Suppressor macrophage treated with lipopolysaccharide for 1 hour (primary cell): ENCODE data around the gene B3GALNT1.

Experiments
- DNase-seq, 3 donors: peaks; one replicate each; pipeline ENCODE4 v3.0.0-alpha.2; 2020 to 2022

B3GALNT1 gene, protein sequence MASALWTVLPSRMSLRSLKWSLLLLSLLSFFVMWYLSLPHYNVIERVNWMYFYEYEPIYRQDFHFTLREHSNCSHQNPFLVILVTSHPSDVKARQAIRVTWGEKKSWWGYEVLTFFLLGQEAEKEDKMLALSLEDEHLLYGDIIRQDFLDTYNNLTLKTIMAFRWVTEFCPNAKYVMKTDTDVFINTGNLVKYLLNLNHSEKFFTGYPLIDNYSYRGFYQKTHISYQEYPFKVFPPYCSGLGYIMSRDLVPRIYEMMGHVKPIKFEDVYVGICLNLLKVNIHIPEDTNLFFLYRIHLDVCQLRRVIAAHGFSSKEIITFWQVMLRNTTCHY

DNA sequence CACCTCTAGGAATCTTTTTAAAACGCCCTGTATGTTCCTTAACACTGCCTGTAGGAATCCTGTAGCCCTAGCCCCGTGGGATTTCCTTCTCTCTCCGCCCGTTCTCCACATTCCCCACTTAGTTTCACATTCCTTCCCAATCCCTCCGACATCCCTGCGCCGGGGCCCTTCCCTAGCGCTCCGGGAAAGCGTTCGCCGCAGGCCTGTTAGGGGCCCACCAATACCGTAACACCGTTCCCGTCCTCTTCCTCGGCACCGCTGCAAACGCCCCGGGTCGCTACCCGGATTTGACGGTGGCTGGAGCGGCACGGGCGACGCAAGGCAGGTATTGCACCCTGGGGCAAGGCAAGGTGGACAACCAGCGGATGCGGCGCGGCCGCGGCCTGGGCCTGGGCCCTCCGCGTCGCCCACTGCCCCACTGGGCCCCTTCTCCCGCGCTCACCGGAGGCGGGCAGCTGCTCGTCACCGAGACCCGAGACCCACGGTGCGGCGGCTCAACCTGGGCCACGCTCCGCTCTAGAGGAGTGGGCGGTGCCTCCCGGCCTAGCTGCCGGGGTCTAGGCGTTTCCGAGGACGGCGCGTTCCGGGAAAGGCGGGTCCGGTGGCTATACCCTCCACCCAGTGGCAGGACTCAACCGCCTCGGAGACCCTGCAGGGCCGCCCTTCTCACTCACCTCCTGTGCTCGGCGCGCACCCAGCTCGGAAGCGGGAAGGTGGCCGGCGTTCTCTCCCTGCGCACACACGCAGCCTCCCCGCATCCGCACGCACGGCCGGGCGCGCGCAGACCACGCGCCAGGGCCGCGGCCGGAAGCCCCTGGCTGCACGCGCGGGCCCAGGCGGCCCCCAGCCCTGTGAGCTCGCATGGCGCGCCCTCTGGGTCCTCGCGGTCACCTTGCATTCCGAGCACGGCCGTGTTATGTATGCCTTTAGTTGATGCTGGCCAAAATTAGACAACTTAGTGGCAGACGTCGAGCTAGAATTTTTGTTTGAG, at the start of gene B3GALNT1:
Gene B3GALNT1 (minus strand): TSS at position 789 of the 991 bp plus-strand sequence. CDS start 18,595 bp downstream, outside the sequence.
- peak in 2 of 3 donors; percentile 21 to 48 for DNase-seq

DNA sequence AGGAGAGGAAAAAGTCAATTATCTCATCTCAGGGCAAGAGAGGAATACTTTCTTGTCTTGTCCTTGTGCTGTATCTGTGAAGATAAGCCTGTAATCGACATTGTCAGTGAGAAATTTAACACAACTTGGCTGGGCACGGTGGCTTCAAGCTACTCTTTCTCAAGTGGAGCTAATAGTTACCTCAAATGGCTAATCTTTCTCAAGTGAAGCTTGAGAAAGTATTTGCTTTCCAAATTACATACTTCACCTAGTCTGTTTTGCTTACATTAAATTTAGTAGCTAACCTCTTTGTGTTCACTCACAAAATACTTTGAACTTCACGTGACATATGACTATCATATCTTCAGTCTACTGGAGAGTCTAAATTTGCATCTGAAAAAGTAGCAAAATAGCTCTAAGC, 48.3 kb upstream of the B3GALNT1 start:
- no peak for DNase-seq

DNA sequence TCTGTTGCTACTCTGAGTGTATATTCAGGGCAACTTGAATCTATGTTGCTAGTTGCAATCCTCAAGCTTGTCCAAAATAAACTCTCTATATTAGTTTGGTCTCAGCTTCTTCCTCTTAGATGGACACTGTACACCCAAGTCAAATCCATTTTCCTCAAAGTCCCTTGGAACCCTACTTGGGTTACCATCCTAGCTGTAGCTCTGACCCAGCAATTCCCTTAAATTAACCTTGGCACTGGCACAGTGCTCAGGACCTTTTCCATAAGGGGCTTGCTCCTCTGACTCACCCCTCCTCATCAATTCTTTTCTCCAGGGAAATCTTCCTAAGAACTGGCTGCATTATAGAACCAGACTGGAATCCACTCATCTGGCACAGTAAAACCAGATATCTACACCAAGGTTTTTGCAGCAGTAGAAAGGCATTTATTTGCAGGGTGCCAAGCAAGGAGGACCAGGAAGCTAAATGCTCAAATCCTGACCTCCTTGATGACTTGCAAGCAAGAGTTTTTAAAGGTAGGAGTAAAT, 44.9 kb upstream of the B3GALNT1 start:
- DNase-seq: no peak

DNA sequence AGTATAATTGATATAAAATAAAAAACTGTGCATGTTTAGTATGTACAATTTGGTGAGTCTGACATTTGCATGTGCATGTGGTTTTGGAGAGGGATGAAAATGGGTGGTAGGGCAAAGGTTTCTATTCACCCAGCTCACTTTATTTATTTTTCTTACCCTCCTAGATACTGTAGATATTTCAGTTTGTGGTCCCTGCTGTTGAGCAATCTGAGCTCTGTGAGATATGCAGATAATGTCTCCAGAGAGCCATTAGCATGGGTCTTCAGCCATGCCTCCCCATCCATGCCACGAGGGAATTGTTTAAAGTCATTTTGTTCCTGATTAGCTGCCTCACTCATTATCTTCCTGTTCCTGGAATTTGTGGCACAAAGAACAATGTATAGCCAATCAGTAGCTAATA, 44.4 kb upstream of the B3GALNT1 start:
- no peak for DNase-seq

DNA sequence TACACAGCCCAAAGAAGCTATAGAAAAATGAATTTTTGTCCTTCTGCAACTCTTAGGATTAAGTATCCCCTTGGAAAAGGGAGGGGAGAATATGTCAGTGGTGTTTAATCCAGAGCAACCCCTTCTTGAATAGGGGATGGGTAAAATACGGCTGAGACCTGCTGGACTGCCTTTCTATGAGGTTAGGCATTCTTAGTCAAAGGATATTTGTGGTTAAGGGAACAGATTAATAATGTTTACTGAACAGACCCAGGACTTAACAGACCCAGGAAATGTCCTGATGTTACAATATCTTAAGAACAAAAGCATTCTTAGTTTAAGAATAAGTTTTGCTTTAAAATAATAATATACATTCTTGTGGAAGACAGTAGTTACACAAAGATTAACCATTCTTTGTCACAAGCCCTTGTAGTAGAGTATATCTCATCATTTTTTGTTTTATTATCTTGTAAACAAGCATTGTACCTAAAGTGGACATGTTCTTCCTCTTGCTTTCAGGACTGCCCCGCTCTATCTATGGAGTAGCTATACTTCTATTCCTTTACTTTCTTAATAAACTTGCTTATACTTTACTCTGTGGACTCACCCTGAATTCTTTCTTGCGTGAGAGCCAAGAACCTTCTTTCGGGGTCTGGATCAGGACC, 43.8 kb upstream of the B3GALNT1 start:
- no peak for DNase-seq

DNA sequence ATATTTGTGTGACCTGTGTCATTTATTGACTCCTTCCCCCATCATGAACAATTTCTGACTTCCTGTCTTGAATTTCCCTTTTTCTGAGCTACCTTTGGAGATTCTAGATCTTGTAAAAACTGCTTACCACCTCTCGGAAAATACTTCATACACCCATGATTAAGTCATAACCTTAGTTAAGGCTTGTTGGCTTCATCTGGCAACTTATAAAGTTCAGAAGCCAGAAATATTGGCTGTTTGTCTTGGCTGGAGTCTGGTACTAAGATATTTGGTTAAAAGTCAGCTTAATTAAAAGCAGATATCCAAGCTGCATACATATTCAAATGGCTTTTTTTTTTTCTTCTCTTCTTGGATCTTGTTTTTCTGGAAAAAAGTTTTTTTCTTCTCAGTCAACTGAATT, 37.3 kb upstream of the B3GALNT1 start:
- no peak for DNase-seq

DNA sequence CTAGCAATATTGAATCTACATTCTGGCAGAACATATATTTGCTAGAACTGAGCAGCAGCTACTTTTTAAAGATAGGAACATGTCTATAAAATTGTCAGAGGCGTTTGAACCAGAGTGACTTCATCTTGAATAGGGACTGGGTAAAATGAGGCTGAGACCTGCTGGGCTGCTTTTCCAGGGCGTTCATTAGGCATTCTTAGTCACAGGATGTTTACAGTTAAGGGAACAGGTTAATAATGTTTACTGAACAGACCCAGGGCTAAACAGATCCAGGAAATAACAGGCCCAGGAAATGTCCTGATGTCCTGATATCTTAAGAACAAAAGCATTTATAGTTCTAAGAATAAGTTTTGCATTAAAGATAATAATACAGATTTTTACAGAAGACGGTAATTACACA, 34.5 kb upstream of the B3GALNT1 start:
- DNase-seq: no peak

DNA sequence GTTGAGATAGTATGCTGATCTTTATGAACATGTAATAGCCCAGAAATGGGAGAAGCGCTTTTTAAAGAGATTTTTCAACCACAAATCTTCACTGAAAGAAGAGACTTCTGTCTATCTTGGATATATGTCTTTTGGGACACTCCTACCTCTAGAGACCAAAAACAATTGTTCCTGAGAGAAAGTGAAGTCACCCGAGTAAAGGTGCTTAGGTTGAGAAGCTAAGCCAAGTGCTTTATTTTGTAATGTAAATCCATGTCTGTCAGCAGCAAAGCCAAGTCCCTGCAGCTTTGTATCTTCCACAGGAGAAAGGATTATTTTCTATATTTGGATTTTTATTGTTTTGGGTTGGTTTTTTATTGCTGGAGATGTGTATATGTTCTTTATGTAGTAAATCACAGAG, 32.1 kb upstream of the B3GALNT1 start:
- DNase-seq: no peak

DNA sequence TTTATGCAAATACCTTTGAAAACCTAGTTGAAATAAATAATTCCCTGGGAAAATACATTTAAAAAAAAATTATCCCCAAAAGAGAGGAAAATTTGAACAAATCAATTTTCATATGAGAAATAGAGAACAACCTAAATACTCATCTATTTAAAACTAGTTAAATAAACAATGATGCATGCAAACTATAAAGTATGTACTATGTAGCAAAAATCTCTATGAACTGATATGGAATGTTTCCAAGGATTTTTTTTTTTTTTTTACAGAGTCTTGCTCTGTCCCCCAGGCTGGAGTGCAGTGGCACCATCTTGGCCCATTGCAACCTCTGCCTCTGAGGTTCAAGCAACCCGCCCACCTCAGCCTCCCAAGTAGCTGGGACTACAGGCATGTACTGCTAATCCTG, 27.2 kb upstream of the B3GALNT1 start:
- DNase-seq: no peak

DNA sequence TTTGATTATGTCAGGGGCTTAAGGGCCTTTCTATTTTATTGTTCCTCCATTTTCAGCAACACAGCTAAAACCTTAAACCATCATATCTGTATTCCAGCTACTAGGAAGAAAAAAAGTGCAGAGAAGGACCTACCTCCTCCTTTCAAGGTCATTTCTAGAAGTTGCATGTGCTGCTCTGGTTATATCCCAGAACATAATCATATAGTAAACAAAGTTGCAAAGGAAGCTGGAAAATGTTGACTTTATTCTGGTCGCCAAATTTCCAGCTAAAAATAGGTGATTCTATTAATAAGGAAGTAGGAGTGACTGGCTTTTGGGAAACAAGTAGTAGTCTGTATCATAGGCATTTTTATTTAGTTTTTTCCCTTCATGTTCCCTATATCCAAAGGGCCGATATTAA, 21.3 kb upstream of the B3GALNT1 start:
- DNase-seq: no peak

DNA sequence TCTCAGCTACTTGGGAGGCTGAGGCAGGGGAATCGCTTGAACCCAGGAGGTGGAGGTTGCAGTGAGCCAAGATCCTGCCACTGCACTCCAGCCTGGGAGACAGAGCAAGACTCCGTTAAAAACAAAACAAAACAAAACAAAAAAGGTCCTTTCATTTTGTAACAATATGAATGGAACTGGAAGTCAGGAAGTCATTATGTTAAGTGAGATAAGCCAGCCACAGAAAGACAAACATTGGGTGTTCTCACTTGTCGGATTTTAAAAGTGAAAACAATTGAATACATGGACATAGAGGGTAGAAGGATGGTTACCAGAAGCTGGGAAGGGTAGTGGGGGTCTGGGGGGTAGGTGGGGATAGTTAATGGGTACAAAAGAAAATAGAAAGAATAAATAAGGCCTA, 12.5 kb upstream of the B3GALNT1 start:
- no peak for DNase-seq

DNA sequence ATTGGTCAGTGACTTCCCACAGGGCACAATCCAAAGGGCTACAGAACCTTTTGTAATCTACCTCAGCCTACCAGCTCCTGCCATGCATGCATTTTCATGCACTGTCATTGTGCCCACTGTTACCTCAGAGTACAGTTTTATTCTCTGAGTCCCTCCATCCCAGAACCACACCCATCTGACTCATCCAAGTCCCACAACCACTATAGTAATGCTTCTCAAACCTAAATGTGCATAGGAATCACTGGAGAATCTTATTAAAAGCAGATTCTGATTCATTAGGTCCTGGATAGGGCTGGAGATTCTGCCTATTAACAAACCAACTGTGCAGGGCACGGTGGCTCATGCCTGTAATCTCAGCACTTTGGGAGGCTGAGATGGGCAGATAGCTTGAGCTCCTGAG, 3.7 kb upstream of the B3GALNT1 start:
- peak in 1 of 3 donors; percentile 9 for DNase-seq

DNA sequence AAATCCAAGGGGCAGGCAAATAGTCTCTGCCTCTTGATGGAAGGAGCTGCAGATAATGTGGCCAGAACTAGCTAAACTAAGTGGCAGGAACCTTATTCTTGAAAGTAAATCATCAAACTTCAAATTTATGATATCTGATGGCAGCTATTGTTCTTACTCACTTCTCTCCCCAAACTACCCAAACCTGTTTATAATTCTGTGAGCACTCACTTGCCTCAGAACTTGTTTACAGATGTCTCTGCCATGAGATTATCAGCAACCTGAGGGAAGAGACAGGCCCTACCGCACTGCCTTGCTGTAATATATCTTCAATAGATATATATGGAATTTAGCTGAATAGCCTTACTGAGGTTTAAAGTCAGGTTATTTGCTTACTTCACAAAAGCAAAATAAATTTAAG, 2.2 kb upstream of the B3GALNT1 start:
- DNase-seq: no peak

DNA sequence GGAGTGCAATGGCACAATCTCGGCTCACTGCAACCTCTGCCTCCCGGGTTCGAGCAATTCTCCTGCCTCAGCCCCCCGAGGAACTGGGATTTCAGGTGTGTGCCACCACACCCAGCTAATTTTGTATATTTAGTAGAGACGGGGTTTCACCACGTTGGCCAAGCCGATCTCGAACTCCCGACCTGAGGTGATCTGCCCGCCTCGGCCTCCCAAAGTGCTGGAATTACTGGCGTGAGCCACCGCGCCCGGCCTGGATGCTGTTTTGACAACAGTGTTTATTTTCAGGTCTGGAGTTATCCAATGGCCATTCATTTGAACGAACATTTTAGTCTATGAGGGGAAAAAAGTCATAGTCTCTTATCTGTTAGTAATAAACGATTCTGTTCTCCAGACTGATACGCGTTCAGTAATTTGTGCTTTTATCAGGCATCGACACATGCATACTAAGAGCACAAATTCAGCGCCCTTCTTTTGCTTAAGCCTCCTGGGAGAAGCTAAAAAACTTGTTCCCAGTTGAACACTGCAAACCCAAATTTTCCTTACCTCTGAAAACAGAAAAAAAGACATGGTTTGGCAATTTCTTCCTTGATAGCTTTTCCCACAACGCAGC, 1.3 kb downstream of the B3GALNT1 start:
- no peak for DNase-seq

DNA sequence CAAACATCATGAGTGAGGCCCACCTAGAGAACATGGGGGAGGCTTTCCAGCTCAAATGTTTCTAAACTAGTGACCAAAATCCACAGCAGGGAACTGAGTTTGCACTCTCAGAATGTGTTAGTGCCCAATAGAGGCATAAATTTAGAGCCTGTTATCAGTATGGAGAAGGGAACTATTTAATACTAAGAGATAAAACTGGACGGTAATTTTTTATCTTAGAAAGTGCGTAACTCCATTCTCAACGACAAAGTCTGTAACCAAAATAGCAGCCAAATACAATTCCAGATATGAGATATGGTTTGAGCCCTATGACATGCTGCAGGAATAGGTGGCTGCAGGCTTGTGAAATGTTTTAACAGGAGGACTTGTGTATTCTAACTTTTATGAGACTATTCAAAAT, 3.5 kb downstream of the B3GALNT1 start:
- DNase-seq: peak in 1 of 3 donors; percentile 14

DNA sequence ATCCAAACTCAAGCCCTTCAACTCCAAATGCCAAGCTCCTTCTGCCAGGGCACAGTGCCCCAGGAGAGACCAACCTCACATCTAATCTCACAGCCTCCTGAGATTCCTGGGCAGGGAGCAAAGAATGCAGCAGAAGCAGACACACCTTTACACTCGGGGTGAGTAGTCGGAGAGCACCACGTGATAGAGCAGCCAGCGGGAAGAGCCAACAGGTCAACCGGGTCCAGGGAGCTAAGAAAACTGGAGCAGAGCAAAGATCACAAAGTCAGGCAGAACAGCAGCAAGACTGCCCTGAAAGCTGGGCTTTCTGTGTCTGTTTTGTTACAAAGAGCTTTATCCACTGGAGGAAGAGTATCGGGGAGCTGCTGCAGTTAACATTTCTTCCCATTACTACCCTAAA, 4.2 kb downstream of the B3GALNT1 start:
- DNase-seq: peak in 1 of 3 donors; percentile 18

DNA sequence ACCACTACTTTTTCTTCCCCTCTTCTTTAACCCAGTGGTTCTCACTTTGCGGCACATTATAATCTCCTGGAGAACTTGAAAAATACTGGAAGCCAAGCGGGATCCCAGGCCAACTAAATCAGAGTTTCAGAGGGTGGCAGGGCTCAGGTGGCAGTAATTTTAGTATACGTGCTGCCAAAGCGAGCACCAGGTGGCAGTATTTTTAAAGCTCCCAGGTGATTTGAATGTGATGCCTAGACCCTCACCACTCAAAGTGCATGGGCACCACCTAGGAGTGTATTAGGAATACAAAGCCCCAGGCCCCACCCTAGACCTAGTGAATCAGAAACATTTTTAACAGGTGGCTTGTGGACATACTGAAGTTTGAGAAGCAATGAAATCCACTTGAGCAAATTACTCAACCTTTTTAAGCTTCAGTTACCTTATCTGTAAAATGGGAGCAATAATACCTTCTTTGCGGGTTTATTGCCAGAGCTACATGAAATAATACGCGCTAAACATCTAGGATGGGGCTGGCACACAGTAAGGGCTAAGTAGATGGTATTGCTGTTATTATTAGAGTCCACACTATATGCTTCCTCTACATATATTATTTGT, 8.3 kb downstream of the B3GALNT1 start:
- no peak for DNase-seq

DNA sequence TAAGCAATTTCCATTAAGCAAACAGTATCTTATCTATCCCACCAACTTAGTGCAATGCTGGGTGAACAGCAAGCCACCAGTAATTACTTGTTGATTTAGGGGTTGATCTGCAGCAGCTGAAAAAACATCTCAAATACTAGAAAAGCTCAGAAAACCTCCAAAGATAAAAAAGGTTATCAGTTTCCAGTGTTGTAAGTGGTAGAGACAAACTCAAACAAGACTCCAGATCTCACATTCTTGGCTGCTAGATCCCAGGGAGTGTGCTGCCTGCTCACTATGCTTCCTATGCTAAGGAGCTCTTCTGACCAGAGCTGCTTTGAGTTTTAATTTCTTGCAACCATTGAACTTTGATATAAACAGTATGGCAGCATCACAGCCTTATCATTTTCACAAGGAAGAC, 11.3 kb downstream of the B3GALNT1 start:
- peak in 1 of 3 donors; percentile 11 for DNase-seq

DNA sequence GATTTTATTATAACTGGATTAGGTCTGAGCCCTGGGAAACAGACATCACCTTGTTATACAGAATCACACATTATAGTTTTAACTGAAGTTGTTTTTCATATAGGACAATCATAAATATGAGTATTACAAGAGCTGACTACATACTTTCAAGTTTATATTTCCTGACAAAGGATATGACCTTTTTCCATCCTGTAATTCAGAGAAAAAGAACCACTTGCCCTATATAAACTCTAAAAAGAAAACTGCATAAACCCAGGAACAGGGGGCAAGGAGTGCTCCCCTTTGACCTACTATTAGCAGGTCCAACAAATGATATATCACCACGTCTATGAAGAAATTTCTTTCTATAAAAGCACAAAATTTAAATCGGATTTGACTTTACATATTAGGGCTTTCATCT, 20.9 kb downstream of the B3GALNT1 start:
- no peak for DNase-seq

DNA sequence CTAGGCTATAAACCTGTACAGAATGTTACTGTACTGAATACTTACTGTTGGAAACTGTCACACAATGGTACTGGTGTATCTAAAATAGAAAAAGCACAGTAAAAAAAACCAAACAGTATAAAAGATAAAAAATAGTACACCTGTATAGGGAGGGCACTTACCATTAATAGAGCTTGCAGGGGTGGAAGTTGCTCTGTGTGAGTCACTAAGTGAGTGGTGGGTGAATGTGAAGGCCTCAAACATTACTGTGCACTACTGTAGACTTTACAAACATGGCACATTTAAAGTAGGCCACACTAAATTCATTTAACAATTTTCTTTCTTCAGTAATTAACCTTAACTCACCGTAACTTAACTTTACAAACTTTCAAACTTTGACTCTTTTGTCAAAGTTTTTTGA, 22.0 kb downstream of the B3GALNT1 start:
- no peak for DNase-seq

DNA sequence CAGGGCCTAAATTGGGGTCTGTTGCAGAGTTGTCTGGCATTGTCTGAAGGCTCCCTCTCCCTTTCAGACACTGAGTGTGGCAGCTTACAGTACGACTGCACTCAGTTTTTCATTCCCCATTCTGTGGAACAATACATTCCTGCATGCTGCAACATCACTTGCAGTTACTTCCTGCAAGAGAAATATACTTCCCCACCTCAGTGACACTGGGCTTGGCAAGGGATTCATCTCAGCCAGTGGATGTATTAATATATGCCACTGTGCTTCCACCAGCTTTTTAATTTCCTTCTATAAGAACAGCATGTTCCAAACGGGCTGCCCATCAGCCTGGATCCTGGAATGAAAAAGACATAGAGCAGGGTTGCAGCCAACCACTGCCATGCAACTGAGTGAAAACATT, 23.1 kb downstream of the B3GALNT1 start:
- DNase-seq: peak in 1 of 3 donors; percentile 35

DNA sequence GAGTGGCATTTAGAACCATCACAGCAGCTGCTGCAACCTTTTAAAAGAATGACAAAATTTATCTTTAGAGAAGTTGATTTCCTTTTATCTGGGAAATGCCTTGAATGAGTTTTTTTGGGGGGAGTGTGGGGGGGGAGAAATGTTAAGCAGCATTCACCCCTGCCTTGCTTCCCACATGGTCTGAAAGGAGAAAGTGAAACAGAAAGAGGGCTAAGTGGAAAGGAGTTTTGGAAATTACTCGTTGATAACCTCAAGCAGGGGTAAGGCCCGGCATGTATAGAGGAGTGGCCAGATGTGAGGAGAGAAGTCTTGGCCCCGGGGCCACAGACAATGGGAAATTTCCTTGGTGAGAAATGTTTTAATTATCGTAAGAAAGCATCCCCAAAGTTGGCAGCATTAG, 23.5 kb downstream of the B3GALNT1 start:
- DNase-seq: peak; percentile 38 to 54 (median 48)
